Type B pancreatic cell (in vitro differentiated cells): ENCODE data around the gene VSTM2B. TPM values are rescaled to one million over a fixed set of nuclear protein-coding genes. Genes with fewer than 3 reads are reported as not detected.

Experiments used
- DNase-seq: peaks from one replicate; pipeline ENCODE4 v3.0.0; 2021; ENCODE audit warnings: mixed read lengths; ENCODE audit not compliant: unreplicated experiment; ENCODE audit errors: extremely low spot score
- H3K27ac Mint-ChIP-seq: 2 replicates; pipeline ENCODE4 v1.8.0; 2021; ENCODE audit warnings: mild to moderate bottlenecking, mixed read lengths
- H3K27me3 Mint-ChIP-seq: 2 replicates; pipeline ENCODE4 v1.8.0; 2021; ENCODE audit warnings: mixed read lengths
- H3K36me3 Mint-ChIP-seq: 2 replicates; pipeline ENCODE4 v1.8.0; 2021; ENCODE audit warnings: mixed read lengths
- H3K4me1 Mint-ChIP-seq: one replicate; pipeline ENCODE4 v1.8.0; 2021; ENCODE audit warnings: mixed read lengths; ENCODE audit not compliant: unreplicated experiment
- H3K4me3 Mint-ChIP-seq: 2 replicates; pipeline ENCODE4 v1.8.0; 2021; ENCODE audit warnings: mild to moderate bottlenecking, mixed read lengths
- H3K9me3 Mint-ChIP-seq: 2 replicates; pipeline ENCODE4 v1.8.0; 2021; ENCODE audit warnings: mixed read lengths
- total RNA-seq: library from RNA; stranded (reverse); gene quantifications from 2 replicates; pipeline ENCODE4 v1.2.1, GENCODE V29; 2021; ENCODE audit warnings: low replicate concordance
- TF ChIP-seq, protein P1 (sequence below): fragments of 200-600 bp; sonication (generic); conservative IDR thresholded peaks from 2 replicates; pipeline ENCODE4 v1.5.0; 2021; ENCODE audit warnings: antibody characterized with exemption, mild to moderate bottlenecking

VSTM2B gene
- total RNA-seq, 1 donor from 2014 or later, result 0.68 TPM

DNA sequence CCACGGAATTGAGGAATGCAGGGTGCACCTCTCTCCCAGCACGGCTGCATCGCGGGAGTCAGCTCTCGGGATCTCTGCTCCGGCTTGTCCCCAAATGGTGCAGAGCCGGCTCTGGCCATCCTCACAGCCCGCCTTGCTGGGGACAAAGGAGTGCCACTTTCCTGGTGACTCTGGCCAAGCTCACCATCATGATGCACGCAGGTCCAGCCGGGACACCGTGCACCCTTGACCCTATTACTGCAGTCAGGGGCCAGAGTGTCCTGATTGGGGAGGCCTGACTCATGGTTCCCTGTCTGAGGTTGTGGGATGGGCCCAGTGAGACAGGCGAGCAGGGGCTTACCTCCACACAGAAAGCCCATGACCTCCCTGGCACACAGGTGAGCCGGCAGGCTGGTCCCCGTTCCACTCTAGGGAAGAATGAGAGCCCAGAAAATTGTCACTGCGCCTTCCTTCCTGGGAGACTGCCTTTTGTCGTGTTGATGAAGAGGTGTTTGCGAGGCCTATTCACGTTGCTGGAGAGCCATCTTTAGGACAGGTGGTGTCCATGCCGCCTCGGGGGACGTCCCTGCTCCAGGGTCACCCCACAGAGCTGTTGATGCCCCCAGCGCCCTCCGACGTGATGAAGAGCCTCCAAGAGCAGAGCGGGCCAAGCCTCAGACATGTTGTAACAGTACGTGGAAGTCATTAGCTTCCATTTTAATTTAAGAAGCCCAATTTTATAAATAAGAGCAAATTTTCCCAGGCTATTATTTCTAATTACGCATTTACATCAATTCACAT, 18.5 kb upstream of the VSTM2B start:
- H3K9me3 Mint-ChIP-seq, result no peaks in the 10 kb centered on the region
- DNase-seq, result no peak
- TF ChIP-seq, protein P1, sequence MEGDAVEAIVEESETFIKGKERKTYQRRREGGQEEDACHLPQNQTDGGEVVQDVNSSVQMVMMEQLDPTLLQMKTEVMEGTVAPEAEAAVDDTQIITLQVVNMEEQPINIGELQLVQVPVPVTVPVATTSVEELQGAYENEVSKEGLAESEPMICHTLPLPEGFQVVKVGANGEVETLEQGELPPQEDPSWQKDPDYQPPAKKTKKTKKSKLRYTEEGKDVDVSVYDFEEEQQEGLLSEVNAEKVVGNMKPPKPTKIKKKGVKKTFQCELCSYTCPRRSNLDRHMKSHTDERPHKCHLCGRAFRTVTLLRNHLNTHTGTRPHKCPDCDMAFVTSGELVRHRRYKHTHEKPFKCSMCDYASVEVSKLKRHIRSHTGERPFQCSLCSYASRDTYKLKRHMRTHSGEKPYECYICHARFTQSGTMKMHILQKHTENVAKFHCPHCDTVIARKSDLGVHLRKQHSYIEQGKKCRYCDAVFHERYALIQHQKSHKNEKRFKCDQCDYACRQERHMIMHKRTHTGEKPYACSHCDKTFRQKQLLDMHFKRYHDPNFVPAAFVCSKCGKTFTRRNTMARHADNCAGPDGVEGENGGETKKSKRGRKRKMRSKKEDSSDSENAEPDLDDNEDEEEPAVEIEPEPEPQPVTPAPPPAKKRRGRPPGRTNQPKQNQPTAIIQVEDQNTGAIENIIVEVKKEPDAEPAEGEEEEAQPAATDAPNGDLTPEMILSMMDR, result no peak
- H3K4me3 Mint-ChIP-seq, result no peak overlapping the region
- H3K27me3 Mint-ChIP-seq, result peaks cover 38% of the 10 kb centered on the region
- no peaks in the 10 kb centered on the region for H3K36me3 Mint-ChIP-seq
- no peaks in the 10 kb centered on the region for H3K4me1 Mint-ChIP-seq
- no peak overlapping the region for H3K27ac Mint-ChIP-seq

DNA sequence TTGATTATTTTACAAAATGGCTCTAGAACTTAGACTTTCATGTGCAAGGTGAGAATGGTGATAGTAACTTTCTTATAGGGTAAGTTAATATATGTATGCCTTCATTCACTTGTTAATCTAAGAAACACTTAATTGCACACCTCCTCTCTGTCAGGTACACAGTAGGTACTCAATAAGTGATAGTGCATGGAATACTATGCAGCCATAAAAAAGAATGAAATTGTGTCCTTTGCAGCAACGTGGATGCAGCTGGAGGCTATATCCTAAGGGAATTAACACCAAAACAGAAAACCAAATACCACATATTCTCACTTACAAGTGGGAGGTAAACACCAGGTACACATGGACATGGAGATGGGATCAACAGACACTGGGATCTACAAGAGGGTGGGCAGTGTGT, 17.6 kb upstream of the VSTM2B start:
- Mint-ChIP-seq H3K4me3 (no peak overlapping the region), H3K36me3 (no peaks in the 10 kb centered on the region), H3K9me3 (no peaks in the 10 kb centered on the region), H3K27me3 (peaks cover 43% of the 10 kb centered on the region), H3K27ac (no peak overlapping the region), H3K4me1 (no peaks in the 10 kb centered on the region)
- TF ChIP-seq, protein P1, result no peak
- no peak for DNase-seq

DNA sequence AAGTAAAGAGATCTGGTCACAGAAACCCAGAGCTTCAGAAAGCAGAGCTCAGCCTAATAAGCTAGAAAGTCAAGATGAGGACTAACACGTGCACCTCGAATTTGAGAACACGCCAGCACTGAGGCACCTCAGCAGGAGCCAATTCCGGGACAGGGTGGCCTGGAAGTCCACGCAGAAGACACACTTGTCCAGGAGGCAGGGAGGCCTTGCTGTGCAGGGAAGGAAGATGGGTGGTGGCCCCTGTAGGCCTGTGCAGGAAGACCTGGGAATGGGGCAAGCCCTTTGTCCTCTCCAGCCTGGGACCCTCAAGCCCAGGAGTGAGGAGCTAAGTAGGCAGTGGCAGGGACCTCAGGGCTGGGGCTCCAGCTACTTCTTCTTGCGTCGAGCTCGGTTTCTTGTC, 16.3 kb upstream of the VSTM2B start:
- no peaks in the 10 kb centered on the region for H3K4me1 Mint-ChIP-seq
- peaks cover 43% of the 10 kb centered on the region for H3K27me3 Mint-ChIP-seq
- TF ChIP-seq, protein P1, result no peak
- no peaks in the 10 kb centered on the region for H3K9me3 Mint-ChIP-seq
- H3K27ac Mint-ChIP-seq, result no peak overlapping the region
- no peaks in the 10 kb centered on the region for H3K36me3 Mint-ChIP-seq
- DNase-seq, result no peak
- no peak overlapping the region for H3K4me3 Mint-ChIP-seq

DNA sequence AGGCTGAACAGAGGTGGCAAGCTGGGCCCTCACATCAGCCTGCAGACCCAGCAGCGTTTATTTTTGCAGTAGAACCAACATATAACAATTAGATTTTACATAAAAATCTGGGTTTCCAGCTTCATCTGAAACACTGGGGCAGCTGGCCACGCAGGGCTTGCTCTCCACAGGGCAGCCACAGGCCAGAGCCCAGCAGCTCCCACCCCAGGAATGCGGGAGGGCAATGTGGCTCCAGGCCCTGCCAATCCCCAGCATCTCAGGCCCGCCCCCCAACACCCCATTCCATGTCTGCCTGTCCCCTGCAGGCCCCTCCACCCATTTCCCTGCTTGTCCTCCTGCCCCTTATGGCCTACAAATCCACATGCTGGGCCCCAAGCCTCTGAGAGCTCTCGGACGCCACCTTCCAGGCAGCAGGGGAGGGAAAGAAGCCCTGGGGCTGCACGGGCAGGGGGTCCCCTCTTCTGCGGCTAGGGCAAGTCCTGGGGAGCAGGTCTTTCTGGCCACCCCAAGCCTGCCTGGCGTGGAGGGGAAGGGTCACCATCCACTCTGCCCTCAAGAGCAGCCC, 15.0 kb upstream of the VSTM2B start:
- no peaks in the 10 kb centered on the region for H3K4me1 Mint-ChIP-seq
- TF ChIP-seq, protein P1, result no peak

DNA sequence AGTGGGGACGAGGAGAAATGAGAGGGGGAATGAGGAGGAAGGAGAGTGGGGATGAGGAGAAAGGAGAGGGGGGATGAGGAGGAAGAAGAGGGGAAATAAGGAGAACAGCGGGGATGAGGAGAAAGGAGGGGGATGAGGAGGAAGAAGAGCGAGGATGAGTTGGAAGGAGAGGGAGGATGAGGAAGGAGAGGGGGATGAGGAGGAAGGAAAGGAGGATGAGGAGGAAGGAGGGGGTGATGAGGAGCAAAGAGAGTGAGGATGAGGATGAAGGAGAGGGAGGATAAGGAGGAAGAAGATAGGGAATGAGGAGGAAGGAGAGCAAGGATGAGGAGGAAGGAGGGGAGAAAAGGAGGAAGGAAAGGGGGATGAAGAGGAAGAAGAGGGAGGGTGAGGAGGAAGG, 14.0 kb upstream of the VSTM2B start:
- Mint-ChIP-seq H3K4me3 (no peak overlapping the region), H3K27ac (no peak overlapping the region), H3K9me3 (no peaks in the 10 kb centered on the region), H3K4me1 (no peaks in the 10 kb centered on the region), H3K36me3 (no peaks in the 10 kb centered on the region), H3K27me3 (peaks cover 60% of the 10 kb centered on the region)
- DNase-seq, result no peak
- TF ChIP-seq, protein P1, result no peak

More for the DNA sequence above, 15.0 kb upstream of the VSTM2B start:
- H3K27me3 Mint-ChIP-seq, result peaks cover 56% of the 10 kb centered on the region
- H3K4me3 Mint-ChIP-seq, result no peak overlapping the region
- H3K27ac Mint-ChIP-seq, result no peak overlapping the region
- H3K9me3 Mint-ChIP-seq, result no peaks in the 10 kb centered on the region
- no peak for DNase-seq
- H3K36me3 Mint-ChIP-seq, result no peaks in the 10 kb centered on the region
